Neural cell (in vitro differentiated cells): Measurements from ENCODE around the gene GTF2B. TPM values are rescaled to one million over a fixed set of nuclear protein-coding genes. Genes with fewer than 3 reads are reported as not detected.
A peak's percentile ranks its signal among the peaks of the same experiment; 100 is the strongest.

ENCODE experiments used
- H2AFZ ChIP-seq: fragments of 200-600, 300-800 bp; sonication (generic), shearing (Covaris generic); 2 replicates; pipeline ENCODE4 v1.6.0; 2014; ENCODE audit warnings: low read depth, mild to moderate bottlenecking, antibody characterized with exemption, low read length, moderate library complexity
- H3F3A ChIP-seq: fragments of 200-600 bp; shearing (Covaris generic); 2 replicates; pipeline ENCODE4 v1.6.1; 2016; ENCODE audit warnings: mild to moderate bottlenecking, moderate library complexity, mixed read lengths, antibody characterized with exemption, low read length; ENCODE audit not compliant: insufficient read depth, poor library complexity, severe bottlenecking
- H3K27ac ChIP-seq: fragments of 200-600, 300-800 bp; sonication (generic), shearing (Covaris generic); 2 replicates; pipeline ENCODE4 v1.5.1; 2014; ENCODE audit warnings: mild to moderate bottlenecking, low read length, moderate library complexity
- H3K27me3 ChIP-seq: fragments of 300-800, 200-600 bp; sonication (generic), shearing (Covaris generic); 2 replicates; pipeline ENCODE4 v1.6.0; 2014; ENCODE audit warnings: mild to moderate bottlenecking, low read depth, low read length, moderate library complexity; ENCODE audit not compliant: insufficient read depth
- H3K36me3 ChIP-seq: fragments of 300-800, 200-600 bp; sonication (generic), shearing (Covaris generic); 2 replicates; pipeline ENCODE4 v1.5.1; 2014; ENCODE audit warnings: mild to moderate bottlenecking, antibody characterized with exemption, low read length, moderate library complexity; ENCODE audit not compliant: insufficient read depth
- H3K4me2 ChIP-seq: fragments of 300-800, 200-600 bp; sonication (generic), shearing (Covaris generic); 2 replicates; pipeline ENCODE4 v1.6.0; 2014; ENCODE audit warnings: mild to moderate bottlenecking, low read length
- H3K4me3 ChIP-seq: fragments of 300-800, 200-600 bp; sonication (generic), shearing (Covaris generic); 2 replicates; pipeline ENCODE4 v1.5.1; 2014; ENCODE audit warnings: mild to moderate bottlenecking, low read length, moderate library complexity
- H3K79me2 ChIP-seq: fragments of 200-600 bp; shearing (Covaris generic); replicated peaks from 2 replicates; pipeline ENCODE4 v1.6.0; 2014; ENCODE audit warnings: mild to moderate bottlenecking, low read length, moderate library complexity; ENCODE audit not compliant: insufficient read depth
- H3K9ac ChIP-seq: fragments of 300-800, 200-600 bp; sonication (generic), shearing (Covaris generic); 2 replicates; pipeline ENCODE4 v1.6.1; 2016; ENCODE audit warnings: mild to moderate bottlenecking, low read length, mixed read lengths
- H3K9me2 ChIP-seq: fragments of 200-600 bp; shearing (Covaris generic); 2 replicates; pipeline ENCODE4 v1.6.1; 2016; ENCODE audit warnings: mild to moderate bottlenecking, low read length, mixed read lengths; ENCODE audit not compliant: insufficient read depth
- H3K9me3 ChIP-seq: fragments of 200-600, 300-800 bp; sonication (generic), shearing (Covaris generic); 2 replicates; pipeline ENCODE4 v1.6.1; 2016; ENCODE audit warnings: mild to moderate bottlenecking, mixed run types, low read length, moderate library complexity, mixed read lengths
- H4K20me1 ChIP-seq: fragments of 200-600 bp; shearing (Covaris generic); 2 replicates; pipeline ENCODE4 v1.6.1; 2016; ENCODE audit warnings: mild to moderate bottlenecking, mixed run types; ENCODE audit not compliant: insufficient read depth
- EP300 ChIP-seq: fragments of 450-650 bp; conservative IDR thresholded peaks from 2 replicates; pipeline ENCODE4 v1.6.1; 2014; ENCODE audit warnings: antibody characterized with exemption, mild to moderate bottlenecking, moderate library complexity; ENCODE audit not compliant: poor library complexity, severe bottlenecking
- EZH2 ChIP-seq: fragments of 200-600, 300-800 bp; shearing (Covaris generic), sonication (generic); IDR thresholded peaks from 2 replicates; pipeline ENCODE4 v1.6.1; 2014; ENCODE audit warnings: antibody characterized with exemption, low read length, borderline replicate concordance, mild to moderate bottlenecking; ENCODE audit not compliant: insufficient read depth, poor library complexity, severe bottlenecking
- MXI1 ChIP-seq: fragments of 450-650 bp; conservative IDR thresholded peaks from 2 replicates; pipeline ENCODE4 v1.6.1; 2014; ENCODE audit warnings: antibody characterized with exemption, mild to moderate bottlenecking; ENCODE audit not compliant: poor library complexity, severe bottlenecking
- POLR2AphosphoS5 ChIP-seq: IDR thresholded peaks from 2 replicates; pipeline ENCODE4 v1.6.1; 2012
- RAD21 ChIP-seq: fragments of 450-650 bp; conservative IDR thresholded peaks from 2 replicates; pipeline ENCODE4 v1.6.1; 2014; ENCODE audit warnings: antibody characterized with exemption, mild to moderate bottlenecking, moderate library complexity
- SMC3 ChIP-seq: fragments of 450-650 bp; conservative IDR thresholded peaks from 2 replicates; pipeline ENCODE4 v1.6.1; 2014; ENCODE audit warnings: antibody characterized with exemption, mild to moderate bottlenecking, moderate library complexity; ENCODE audit not compliant: poor library complexity
- TAF1 ChIP-seq: IDR thresholded peaks from 2 replicates; pipeline ENCODE4 v1.6.1; 2012; ENCODE audit warnings: low read depth
- polyA plus RNA-seq: library from polyadenylated mRNA; depleted of rRNA; stranded (reverse); fragments of >200 nt; gene quantifications from 2 replicates; pipeline ENCODE4 v1.2.3, GENCODE V29; 2014
- TF ChIP-seq, protein P1 (sequence below): IDR thresholded peaks from 2 replicates; pipeline ENCODE4 v1.6.1; 2012; ENCODE audit warnings: borderline replicate concordance
- TF ChIP-seq, protein P2 (sequence below): fragments of 450-650 bp; IDR thresholded peaks from 2 replicates; pipeline ENCODE4 v1.5.1; 2014; ENCODE audit warnings: antibody characterized with exemption, mild to moderate bottlenecking, moderate library complexity; ENCODE audit not compliant: poor library complexity, severe bottlenecking

Gene GTF2B
- polyA plus RNA-seq, 1 donor from 2014 or later = 129 TPM

DNA sequence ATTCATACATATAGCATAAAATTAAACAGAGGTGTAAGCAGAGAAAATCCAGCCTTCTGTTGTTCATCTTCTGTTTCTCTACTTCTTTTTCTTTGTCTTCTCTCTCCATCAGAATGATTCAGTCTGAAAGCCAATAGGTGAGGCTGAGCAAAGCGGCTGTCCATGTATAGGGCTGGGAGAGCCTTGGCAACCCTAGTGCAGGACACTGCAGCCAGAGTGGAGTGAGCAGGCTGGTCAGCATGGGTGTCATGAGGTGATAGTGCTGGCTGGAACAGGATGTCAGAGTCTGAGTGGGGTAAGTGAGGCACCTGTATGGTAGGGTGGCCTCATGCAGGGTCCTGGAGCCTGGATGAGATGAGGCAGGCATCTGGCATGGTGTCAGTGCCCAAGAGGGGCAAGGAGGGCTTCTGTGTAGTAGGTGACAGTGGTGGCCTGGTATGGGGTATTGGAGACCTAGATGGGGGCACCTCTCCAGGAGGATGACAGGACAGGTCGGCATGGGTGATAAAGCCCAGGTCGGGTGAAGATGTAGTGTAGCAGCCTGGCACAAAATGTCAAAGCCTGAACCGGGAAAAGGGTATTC is 45.5 kb upstream of the GTF2B start:
- Histone ChIP-seq H3K79me2 (no peaks in the 10 kb centered on the region), H3K27ac (no peak overlapping the region), H3K36me3 (peaks cover 10% of the 10 kb centered on the region), H3F3A (no peaks in the 10 kb centered on the region), H3K9me2 (no peaks in the 10 kb centered on the region), H3K9me3 (no peaks in the 10 kb centered on the region), H4K20me1 (no peaks in the 10 kb centered on the region), H3K27me3 (no peaks in the 10 kb centered on the region), H3K4me2 (no peak overlapping the region), H2AFZ (no peak overlapping the region), H3K9ac (no peak overlapping the region), H3K4me3 (no peak overlapping the region)
- no peak for TF ChIP-seq EP300
- TF ChIP-seq, protein P1, sequence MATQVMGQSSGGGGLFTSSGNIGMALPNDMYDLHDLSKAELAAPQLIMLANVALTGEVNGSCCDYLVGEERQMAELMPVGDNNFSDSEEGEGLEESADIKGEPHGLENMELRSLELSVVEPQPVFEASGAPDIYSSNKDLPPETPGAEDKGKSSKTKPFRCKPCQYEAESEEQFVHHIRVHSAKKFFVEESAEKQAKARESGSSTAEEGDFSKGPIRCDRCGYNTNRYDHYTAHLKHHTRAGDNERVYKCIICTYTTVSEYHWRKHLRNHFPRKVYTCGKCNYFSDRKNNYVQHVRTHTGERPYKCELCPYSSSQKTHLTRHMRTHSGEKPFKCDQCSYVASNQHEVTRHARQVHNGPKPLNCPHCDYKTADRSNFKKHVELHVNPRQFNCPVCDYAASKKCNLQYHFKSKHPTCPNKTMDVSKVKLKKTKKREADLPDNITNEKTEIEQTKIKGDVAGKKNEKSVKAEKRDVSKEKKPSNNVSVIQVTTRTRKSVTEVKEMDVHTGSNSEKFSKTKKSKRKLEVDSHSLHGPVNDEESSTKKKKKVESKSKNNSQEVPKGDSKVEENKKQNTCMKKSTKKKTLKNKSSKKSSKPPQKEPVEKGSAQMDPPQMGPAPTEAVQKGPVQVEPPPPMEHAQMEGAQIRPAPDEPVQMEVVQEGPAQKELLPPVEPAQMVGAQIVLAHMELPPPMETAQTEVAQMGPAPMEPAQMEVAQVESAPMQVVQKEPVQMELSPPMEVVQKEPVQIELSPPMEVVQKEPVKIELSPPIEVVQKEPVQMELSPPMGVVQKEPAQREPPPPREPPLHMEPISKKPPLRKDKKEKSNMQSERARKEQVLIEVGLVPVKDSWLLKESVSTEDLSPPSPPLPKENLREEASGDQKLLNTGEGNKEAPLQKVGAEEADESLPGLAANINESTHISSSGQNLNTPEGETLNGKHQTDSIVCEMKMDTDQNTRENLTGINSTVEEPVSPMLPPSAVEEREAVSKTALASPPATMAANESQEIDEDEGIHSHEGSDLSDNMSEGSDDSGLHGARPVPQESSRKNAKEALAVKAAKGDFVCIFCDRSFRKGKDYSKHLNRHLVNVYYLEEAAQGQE = no peak
- no peak for TF ChIP-seq SMC3
- TF ChIP-seq RAD21 = no peak
- TF ChIP-seq, protein P2, sequence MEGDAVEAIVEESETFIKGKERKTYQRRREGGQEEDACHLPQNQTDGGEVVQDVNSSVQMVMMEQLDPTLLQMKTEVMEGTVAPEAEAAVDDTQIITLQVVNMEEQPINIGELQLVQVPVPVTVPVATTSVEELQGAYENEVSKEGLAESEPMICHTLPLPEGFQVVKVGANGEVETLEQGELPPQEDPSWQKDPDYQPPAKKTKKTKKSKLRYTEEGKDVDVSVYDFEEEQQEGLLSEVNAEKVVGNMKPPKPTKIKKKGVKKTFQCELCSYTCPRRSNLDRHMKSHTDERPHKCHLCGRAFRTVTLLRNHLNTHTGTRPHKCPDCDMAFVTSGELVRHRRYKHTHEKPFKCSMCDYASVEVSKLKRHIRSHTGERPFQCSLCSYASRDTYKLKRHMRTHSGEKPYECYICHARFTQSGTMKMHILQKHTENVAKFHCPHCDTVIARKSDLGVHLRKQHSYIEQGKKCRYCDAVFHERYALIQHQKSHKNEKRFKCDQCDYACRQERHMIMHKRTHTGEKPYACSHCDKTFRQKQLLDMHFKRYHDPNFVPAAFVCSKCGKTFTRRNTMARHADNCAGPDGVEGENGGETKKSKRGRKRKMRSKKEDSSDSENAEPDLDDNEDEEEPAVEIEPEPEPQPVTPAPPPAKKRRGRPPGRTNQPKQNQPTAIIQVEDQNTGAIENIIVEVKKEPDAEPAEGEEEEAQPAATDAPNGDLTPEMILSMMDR = no peak
- no peak for TF ChIP-seq TAF1
- TF ChIP-seq POLR2AphosphoS5 = no peak
- no peak for TF ChIP-seq EZH2
- TF ChIP-seq MXI1 = no peak

DNA sequence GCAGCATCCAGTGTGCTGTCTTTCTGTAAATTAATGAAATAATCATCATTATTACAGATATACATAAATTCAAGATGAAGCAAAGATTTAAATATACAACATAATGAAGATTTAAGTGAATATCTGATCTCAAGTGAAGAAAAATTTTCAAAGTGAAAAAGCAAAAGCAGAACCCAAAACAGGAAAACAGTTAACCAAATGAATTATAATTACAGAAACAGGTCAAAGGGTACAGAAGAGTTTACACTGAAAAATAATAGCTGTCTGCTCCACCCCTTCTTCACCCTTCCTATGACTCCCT is 44.8 kb upstream of the GTF2B start:
- peak; percentile 2 for TF ChIP-seq RAD21
- TF ChIP-seq EP300 = no peak
- TF ChIP-seq, protein P2 = peak; percentile 33
- TF ChIP-seq, protein P1 = no peak
- Histone ChIP-seq H3K4me2 (no peak overlapping the region), H3K27me3 (no peaks in the 10 kb centered on the region), H4K20me1 (no peaks in the 10 kb centered on the region), H3K9me2 (no peaks in the 10 kb centered on the region), H3K36me3 (peaks cover 10% of the 10 kb centered on the region), H3K79me2 (no peaks in the 10 kb centered on the region), H3K9ac (no peak overlapping the region), H3K4me3 (no peak overlapping the region), H3F3A (no peaks in the 10 kb centered on the region), H2AFZ (no peak overlapping the region), H3K27ac (no peak overlapping the region), H3K9me3 (no peaks in the 10 kb centered on the region)
